OCI-LY7 (cell line): Measurements from ENCODE around the gene TOP1. TPM values are rescaled to one million over a fixed set of nuclear protein-coding genes. Genes with fewer than 3 reads are reported as not detected.

Experiments used
- BruUV-seq: library from RNA; stranded (reverse); fragments of 400-500 nt; replicated peaks from 2 replicates; lab custom pipeline; 2021; lab: Mats Ljungman, UMichigan
- CTCF ChIA-PET: fragments of 300-600 bp; sonication (Branson Sonifier 250); formaldehyde crosslinking; loops from one replicate; lab custom pipeline; 2022; ENCODE audit warnings: antibody characterized with exemption; ENCODE audit not compliant: unreplicated experiment; lab: Charles Lee
- POLR2A ChIA-PET: fragments of 300-600 bp; sonication (Branson Sonifier 250); formaldehyde crosslinking; loops from one replicate; lab custom pipeline; 2022; ENCODE audit warnings: antibody characterized with exemption; lab: Charles Lee
- DNase-seq: peaks from one replicate; pipeline ENCODE4 v3.0.0-alpha.2; 2015; ENCODE audit warnings: low spot score
- H2AFZ ChIP-seq: fragments of 200-600 bp; sonication (generic), shearing (Covaris generic); 2 replicates; pipeline ENCODE4 v1.6.1; 2014; ENCODE audit warnings: mild to moderate bottlenecking, antibody characterized with exemption, low read length, moderate library complexity
- H3K27ac ChIP-seq: fragments of 200-600 bp; sonication (generic); 2 replicates; pipeline ENCODE4 v1.5.1; 2014; ENCODE audit warnings: mixed run types, low read depth, mild to moderate bottlenecking, moderate library complexity, low read length, inconsistent platforms; ENCODE audit not compliant: poor library complexity, severe bottlenecking
- H3K36me3 ChIP-seq: fragments of 200-600 bp; sonication (generic); 2 replicates; pipeline ENCODE4 v1.6.1; 2014; ENCODE audit warnings: mild to moderate bottlenecking, antibody characterized with exemption, low read length, moderate library complexity, mixed read lengths; ENCODE audit not compliant: insufficient read depth
- H3K4me1 ChIP-seq: fragments of 200-600 bp; sonication (generic); 2 replicates; pipeline ENCODE4 v1.5.1; 2014; ENCODE audit warnings: mild to moderate bottlenecking, low read length; ENCODE audit not compliant: insufficient read depth, poor library complexity, severe bottlenecking
- H3K4me2 ChIP-seq: fragments of 200-600 bp; sonication (generic); 2 replicates; pipeline ENCODE4 v1.6.1; 2014; ENCODE audit warnings: mild to moderate bottlenecking, low read length
- H3K4me3 ChIP-seq: fragments of 200-600 bp; sonication (generic); 2 replicates; pipeline ENCODE4 v1.5.1; 2014; ENCODE audit warnings: mild to moderate bottlenecking, low read depth, low read length; ENCODE audit not compliant: poor library complexity, severe bottlenecking
- H3K79me2 ChIP-seq: fragments of 200-600 bp; sonication (generic); 2 replicates; pipeline ENCODE4 v1.6.1; 2016; ENCODE audit warnings: low read depth, mild to moderate bottlenecking, low read length, moderate library complexity, mixed read lengths; ENCODE audit not compliant: insufficient read depth
- H3K9me2 ChIP-seq: fragments of 200-600 bp; sonication (generic); 2 replicates; pipeline ENCODE4 v1.6.1; 2016; ENCODE audit warnings: mild to moderate bottlenecking, low read length, mixed read lengths; ENCODE audit not compliant: insufficient read depth
- H3K9me3 ChIP-seq: fragments of 200-600 bp; sonication (generic); 2 replicates; pipeline ENCODE4 v1.6.1; 2014; ENCODE audit warnings: mild to moderate bottlenecking, mixed run types, low read length, mixed read lengths
- H4K20me1 ChIP-seq: fragments of 200-600 bp; sonication (generic); 2 replicates; pipeline ENCODE4 v1.6.1; 2014; ENCODE audit warnings: mild to moderate bottlenecking, antibody characterized with exemption, low read length, moderate library complexity, mixed read lengths; ENCODE audit not compliant: insufficient read depth
- CTCF ChIP-seq: fragments of 200-600 bp; sonication (generic); conservative IDR thresholded peaks from 2 replicates; pipeline ENCODE4 v1.5.1; 2014; ENCODE audit warnings: mild to moderate bottlenecking, antibody characterized with exemption, low read length, moderate library complexity, mixed read lengths
- EZH2phosphoT487 ChIP-seq: fragments of 200-600 bp; sonication (generic); IDR thresholded peaks from 2 replicates; pipeline ENCODE4 v1.6.1; 2018; ENCODE audit warnings: low read depth, borderline replicate concordance, mild to moderate bottlenecking, mixed run types, antibody characterized with exemption, low read length, moderate library complexity, mixed read lengths
- intact Hi-C: fragments of 100-400 bp; cut with micrococcal nuclease; formaldehyde crosslinking; loops from one replicate; pipeline ENCODE4 v1.10.0; 2022; ENCODE audit not compliant: unreplicated experiment
- total RNA-seq, 2 experiments: library from RNA; depleted of rRNA in 1 of 2; stranded (reverse); fragments of >200 nt in 1 of 2; shearing (Covaris generic) in 1 of 2; gene quantifications; 2 replicates each; pipeline ENCODE4 v1.2.3, GENCODE V29; 2014 to 2022

Gene TOP1
- total RNA-seq, 2 experiments from 2014 or later = 44.6 to 200 TPM

DNA sequence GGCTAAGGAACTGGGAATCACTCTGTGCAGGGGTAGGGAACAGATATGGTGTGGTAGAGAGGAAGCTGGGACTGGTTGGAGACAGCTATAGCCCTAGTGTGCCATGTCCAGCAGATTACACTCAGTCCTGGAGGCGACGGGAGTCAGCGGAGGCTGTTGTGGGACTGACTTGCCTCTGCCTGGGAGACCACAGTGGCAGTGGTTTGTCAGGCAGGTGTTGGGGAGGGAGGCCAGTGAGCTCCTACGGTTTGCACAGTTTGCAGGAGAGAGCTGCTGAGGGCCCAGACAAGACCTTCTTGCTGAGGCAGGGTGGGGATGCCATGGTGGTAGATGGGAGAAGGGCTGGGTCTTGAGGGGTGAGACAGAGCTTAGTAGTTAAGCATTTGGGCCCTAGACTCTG lies 113.6 kb downstream of the TOP1 start:
- intact Hi-C loops = no loop called here

GRCh38 chr20:41142919-41143318 lies 114.3 kb downstream of the TOP1 start:
- no TSS peak for BruUV-seq
- peak overlapping the region; percentile 81 for H3K4me2 ChIP-seq
- ChIA-PET POLR2A (interaction anchor here (0.8 to 1.8 kb wide), 3 partner anchors 9 to 195 kb away, joined by 3 to 6 read pairs (median 3); no protein-coding TSS in a partner anchor), CTCF (no interaction called here)
- peaks cover 100% of the 10 kb centered on the region for H3K79me2 ChIP-seq
- no peaks in the 10 kb centered on the region for H3K9me2 ChIP-seq
- H3K27ac ChIP-seq = peak overlapping the region; percentile 11
- H3K9me3 ChIP-seq = no peaks in the 10 kb centered on the region
- TF ChIP-seq CTCF (no peak), EZH2phosphoT487 (no peak)
- intact Hi-C loops = no loop called here
- no peak overlapping the region for H3K4me3 ChIP-seq
- peak; percentile 50 for DNase-seq
- no peak overlapping the region for H2AFZ ChIP-seq
- H3K36me3 ChIP-seq = peaks cover 35% of the 10 kb centered on the region
- H3K4me1 ChIP-seq = peaks cover 91% of the 10 kb centered on the region
- peaks cover 13% of the 10 kb centered on the region; the same call in 1 of the 2 replicates for H4K20me1 ChIP-seq

More for the DNA sequence above, 113.6 kb downstream of the TOP1 start:
- Histone ChIP-seq H3K27ac (peak overlapping the region; percentile 73), H3K36me3 (peaks cover 34% of the 10 kb centered on the region), H4K20me1 (peaks cover 13% of the 10 kb centered on the region; the same call in 1 of the 2 replicates), H3K79me2 (peaks cover 98% of the 10 kb centered on the region), H3K9me3 (no peaks in the 10 kb centered on the region), H2AFZ (no peak overlapping the region), H3K4me1 (peaks cover 89% of the 10 kb centered on the region), H3K9me2 (no peaks in the 10 kb centered on the region), H3K4me3 (no peak overlapping the region), H3K4me2 (peak overlapping the region; percentile 81)
- ChIA-PET CTCF (no interaction called here), POLR2A (interaction anchor here (1.3 to 1.8 kb wide), 2 partner anchors 10 to 16 kb away, joined by 3 to 6 read pairs; no protein-coding TSS in a partner anchor)
- TF ChIP-seq EZH2phosphoT487 (no peak), CTCF (no peak)
- BruUV-seq = no TSS peak
- DNase-seq = no peak

GRCh38 chr20:41143354-41143753 lies 114.7 kb downstream of the TOP1 start:
- no peaks in the 10 kb centered on the region for H3K9me2 ChIP-seq
- H3K27ac ChIP-seq = no peak overlapping the region
- H4K20me1 ChIP-seq = peaks cover 13% of the 10 kb centered on the region; the same call in 1 of the 2 replicates
- ChIA-PET POLR2A (interaction anchor here (0.7 to 1.0 kb wide), 4 partner anchors 9 to 195 kb away, joined by 3 read pairs; no protein-coding TSS in a partner anchor), CTCF (interaction anchor here (1.5 kb wide), 1 partner anchor 14 kb away, joined by 5 read pairs; no protein-coding TSS in a partner anchor)
- no peak overlapping the region for H3K4me3 ChIP-seq
- H3K9me3 ChIP-seq = no peaks in the 10 kb centered on the region
- peaks cover 88% of the 10 kb centered on the region for H3K4me1 ChIP-seq
- H3K36me3 ChIP-seq = peaks cover 35% of the 10 kb centered on the region
- intact Hi-C loops = no loop called here
- no TSS peak for BruUV-seq
- no peak overlapping the region for H2AFZ ChIP-seq
- H3K4me2 ChIP-seq = peak overlapping the region; percentile 81
- H3K79me2 ChIP-seq = peaks cover 98% of the 10 kb centered on the region
- DNase-seq = no peak
- no peak for TF ChIP-seq CTCF
- no peak for TF ChIP-seq EZH2phosphoT487
